Posterior cingulate gyrus (tissue), 11 donors: ENCODE measurements around the gene FAM219A.
A peak's percentile ranks its signal among the peaks of the same experiment; 100 is the strongest.
"Not testable (repeated sequence)": the region's sequence is repeated elsewhere in the genome, so short reads cannot be mapped to it uniquely, and the experiment has no call there.

Experiments
- DNase-seq, 10 donors: peaks; one replicate each; pipeline versions ENCODE4 v3.0.0 to v3.0.0-alpha.2; 2020 to 2021; ENCODE audit warnings: mixed read lengths in 3 of 10
- intact Hi-C: fragments of 100-400 bp; cut with DNase I; formaldehyde crosslinking; loops from one replicate; pipeline ENCODE4 v1.15.1; 2023

Gene FAM219A

GRCh38 chr9:34490360-34490759, 32.0 kb upstream of the FAM219A start:
- DNase-seq: peak in 1 of 10 donors; percentile 29
- intact Hi-C loops: no loop called here

GRCh38 chr9:34486572-34486971, 28.2 kb upstream of the FAM219A start:
- intact Hi-C loops: no loop called here
- no peak for DNase-seq

GRCh38 chr9:34485822-34486221, 27.5 kb upstream of the FAM219A start:
- intact Hi-C loops: no loop called here
- no peak for DNase-seq

GRCh38 chr9:34484678-34485077, 26.3 kb upstream of the FAM219A start:
- DNase-seq: no peak
- intact Hi-C loops: no loop called here

GRCh38 chr9:34482746-34483145, 24.4 kb upstream of the FAM219A start:
- DNase-seq, intact Hi-C loops: not testable (repeated sequence)

- DNase-seq, intact Hi-C loops: not testable (repeated sequence)
Measured at GRCh38 chr9:34481620-34482019, 23.2 kb upstream of the FAM219A start.

GRCh38 chr9:34479431-34479866, 21.1 kb upstream of the FAM219A start:
- intact Hi-C loops: no loop called here
- no peak for DNase-seq

- intact Hi-C loops: no loop called here
Measured at GRCh38 chr9:34477541-34477940, 19.2 kb upstream of the FAM219A start.

GRCh38 chr9:34475097-34475496, 16.7 kb upstream of the FAM219A start:
- DNase-seq: no peak
- intact Hi-C loops: no loop called here

More at GRCh38 chr9:34477541-34477940, 19.2 kb upstream of the FAM219A start:
- no peak for DNase-seq

GRCh38 chr9:34465468-34465867, 7.1 kb upstream of the FAM219A start:
- intact Hi-C loops: no loop called here
- no peak for DNase-seq

GRCh38 chr9:34464571-34464970, 6.2 kb upstream of the FAM219A start:
- intact Hi-C loops: no loop called here
- no peak for DNase-seq

- intact Hi-C loops: no loop called here
- DNase-seq: no peak
Measured at GRCh38 chr9:34463901-34464232, 5.5 kb upstream of the FAM219A start.

- peak in 4 of 10 donors; percentile 32 to 83 (median 44) for DNase-seq
- intact Hi-C loops: no loop called here
Measured at GRCh38 chr9:34463098-34463900, 4.9 kb upstream of the FAM219A start.

- no peak for DNase-seq
- intact Hi-C loops: loop anchor here (5.0 kb wide), 2 partner anchors 42 to 133 kb away; partner anchors contain the start of genes KIF24 and NUDT2
Measured at GRCh38 chr9:34459941-34460340, 1.6 kb upstream of the FAM219A start.

- intact Hi-C loops: loop anchor here (5.0 kb wide), 2 partner anchors 43 to 132 kb away; partner anchors contain the start of genes KIF24 and NUDT2
- DNase-seq: peak in 1 of 10 donors; percentile 77
Measured at GRCh38 chr9:34459356-34459755, 986 bp upstream of the FAM219A start.

GRCh38 chr9:34458959-34459340, 580 bp upstream of the FAM219A start:
- intact Hi-C loops: loop anchor here (5.0 kb wide), 2 partner anchors 43 to 132 kb away; partner anchors contain the start of genes KIF24 and NUDT2
- no peak for DNase-seq

GRCh38 chr9:34457266-34458012, 931 bp downstream of the FAM219A start:
- DNase-seq: peak; percentile 56 to 97 (median 75)

GRCh38 chr9:34456746-34457145, 1.6 kb downstream of the FAM219A start:
- intact Hi-C loops: loop anchor here (5.0 kb wide), 2 partner anchors 46 to 129 kb away; partner anchors contain the start of genes KIF24 and NUDT2
- no peak for DNase-seq

More at GRCh38 chr9:34457266-34458012, 931 bp downstream of the FAM219A start:
- intact Hi-C loops: loop anchor here (5.0 kb wide), 2 partner anchors 45 to 130 kb away; partner anchors contain the start of genes KIF24 and NUDT2

- no peak for DNase-seq
- intact Hi-C loops: loop anchor here (5.0 kb wide), 2 partner anchors 46 to 129 kb away; partner anchors contain the start of genes KIF24 and NUDT2
Measured at GRCh38 chr9:34456151-34456550, 2.2 kb downstream of the FAM219A start.

GRCh38 chr9:34454571-34455065, 3.8 kb downstream of the FAM219A start:
- no peak for DNase-seq
- intact Hi-C loops: loop anchor here (5.0 kb wide), 2 partner anchors 48 to 127 kb away; partner anchors contain the start of genes KIF24 and NUDT2

- no peak for DNase-seq
- intact Hi-C loops: no loop called here
Measured at GRCh38 chr9:34452568-34452967, 5.8 kb downstream of the FAM219A start.
